HG02610 (cell line): ENCODE measurements around the gene SEMA3G.

ENCODE experiments used
- ATAC-seq: cut with Tn5 transposase; IDR thresholded peaks from one replicate; pipeline ENCODE4 v1.9.1; 2021; ENCODE audit warnings: mild to moderate bottlenecking, moderate library complexity; ENCODE audit not compliant: unreplicated experiment

SEMA3G gene

DNA sequence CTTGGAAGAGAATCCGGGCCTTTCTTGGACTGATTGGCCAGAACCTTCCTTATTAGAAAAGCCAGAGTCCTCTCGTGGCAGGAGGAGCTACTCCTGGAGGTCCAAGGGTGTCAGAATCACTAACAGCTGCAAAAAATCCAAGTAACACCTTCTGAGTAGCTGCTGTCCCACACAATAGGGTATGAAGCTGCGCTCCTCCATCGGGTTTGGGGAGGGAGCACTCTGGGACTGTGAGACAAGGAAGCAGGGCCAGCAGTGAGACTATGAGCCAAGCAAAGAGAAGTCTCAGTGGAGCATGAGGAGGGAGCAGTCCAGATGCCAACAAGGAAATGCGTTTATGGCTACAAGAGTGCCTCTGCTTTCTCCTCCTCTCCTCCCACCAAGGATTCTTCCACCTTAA lies 21.7 kb downstream of the SEMA3G start:
- no peak for ATAC-seq

DNA sequence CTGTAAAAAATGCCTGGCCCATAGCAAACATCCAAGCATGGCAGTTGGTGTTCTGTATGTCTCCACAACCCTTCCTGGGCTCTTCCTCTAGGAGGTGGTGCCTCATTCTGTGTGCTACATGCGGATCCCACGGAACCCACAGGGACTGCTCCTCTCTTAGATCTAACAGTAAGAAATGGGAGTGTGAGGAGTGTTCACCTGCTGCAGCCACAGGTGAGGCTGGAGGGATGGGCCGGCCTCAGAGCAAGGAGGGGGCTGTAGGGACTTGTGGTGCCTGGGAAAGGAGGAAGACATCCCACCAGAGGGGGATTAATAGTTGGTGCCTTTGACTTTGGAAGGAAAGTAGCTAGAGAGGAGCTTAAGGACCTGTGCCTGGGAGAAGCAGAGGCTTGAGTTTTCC lies 22.2 kb downstream of the SEMA3G start:
- ATAC-seq, result no peak

DNA sequence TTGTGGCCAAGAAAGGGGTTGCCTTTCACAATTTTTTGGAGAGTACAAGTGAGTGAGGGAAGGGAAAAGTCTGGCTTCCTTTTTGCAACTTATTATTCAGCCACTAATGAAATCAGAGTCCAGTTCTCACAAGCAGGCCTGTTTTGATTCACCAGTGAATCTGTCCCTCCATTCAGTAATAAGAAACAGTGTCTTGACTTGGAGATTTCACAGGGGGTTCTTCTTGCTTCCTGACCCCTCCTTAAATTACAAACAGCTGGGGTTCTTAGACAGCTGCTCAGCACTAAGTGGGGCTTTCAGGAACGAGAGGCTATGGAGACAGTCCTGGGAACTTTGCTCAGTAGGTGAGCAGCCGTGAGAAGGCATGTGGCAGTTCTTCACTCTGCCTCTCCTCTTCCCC lies 24.5 kb downstream of the SEMA3G start:
- no peak for ATAC-seq

DNA sequence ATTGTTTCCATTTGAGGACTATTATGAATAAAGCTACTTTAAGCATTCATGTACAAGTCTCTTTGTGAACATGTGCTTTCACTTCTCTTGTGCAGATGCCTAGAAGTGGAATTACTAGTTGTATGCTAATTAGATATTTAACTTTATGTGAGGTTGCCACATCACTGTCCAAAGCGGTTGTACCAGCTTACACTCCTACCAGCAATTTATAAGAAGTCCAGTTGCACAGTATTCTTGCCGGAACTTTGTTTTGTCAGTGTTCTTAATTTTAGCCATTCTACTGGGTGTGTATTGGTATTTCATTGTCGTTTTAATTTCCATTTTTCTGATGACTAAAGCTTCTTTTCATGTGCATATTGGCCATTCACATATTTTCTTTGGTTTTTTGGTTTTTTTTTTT lies 29.1 kb downstream of the SEMA3G start:
- ATAC-seq, result no peak

DNA sequence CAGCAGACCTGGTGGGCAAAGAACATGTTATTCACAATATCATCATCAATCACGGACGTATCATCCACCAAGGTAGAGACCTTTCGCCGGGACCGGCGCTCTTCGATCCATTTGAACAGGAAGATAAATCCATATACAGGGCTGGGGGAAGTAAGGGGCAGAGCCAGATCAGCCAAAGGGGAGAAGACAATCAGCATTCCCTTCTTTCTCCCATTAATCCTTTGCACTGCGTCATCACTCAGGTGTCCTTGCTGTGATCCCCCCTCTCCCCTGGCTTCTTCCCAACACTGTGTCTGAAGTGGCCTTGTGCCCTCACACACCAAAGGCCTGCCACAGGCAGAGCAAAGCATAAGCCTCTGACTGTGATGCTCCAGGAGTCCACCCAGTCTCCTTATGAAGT lies 36.4 kb downstream of the SEMA3G start:
- ATAC-seq, result no peak

DNA sequence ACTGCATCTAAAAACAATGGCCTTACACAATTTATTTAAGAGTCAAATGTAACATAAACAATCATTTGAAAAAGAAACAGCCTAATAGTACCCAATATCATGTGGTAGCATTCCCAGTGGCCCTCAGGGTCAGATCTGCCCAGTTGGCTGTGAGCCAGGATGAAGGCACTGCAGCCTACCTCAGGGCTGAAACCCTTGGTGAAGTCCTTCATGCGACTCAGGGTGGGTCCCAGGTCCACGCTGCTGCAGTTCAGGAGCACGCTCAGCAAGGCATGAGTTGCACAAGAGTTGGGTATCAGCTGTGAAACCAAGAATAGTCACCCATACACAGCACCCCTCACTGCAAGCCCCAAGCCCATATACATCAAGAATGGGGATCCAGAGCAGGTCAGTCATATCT lies 37.1 kb downstream of the SEMA3G start:
- no peak for ATAC-seq

DNA sequence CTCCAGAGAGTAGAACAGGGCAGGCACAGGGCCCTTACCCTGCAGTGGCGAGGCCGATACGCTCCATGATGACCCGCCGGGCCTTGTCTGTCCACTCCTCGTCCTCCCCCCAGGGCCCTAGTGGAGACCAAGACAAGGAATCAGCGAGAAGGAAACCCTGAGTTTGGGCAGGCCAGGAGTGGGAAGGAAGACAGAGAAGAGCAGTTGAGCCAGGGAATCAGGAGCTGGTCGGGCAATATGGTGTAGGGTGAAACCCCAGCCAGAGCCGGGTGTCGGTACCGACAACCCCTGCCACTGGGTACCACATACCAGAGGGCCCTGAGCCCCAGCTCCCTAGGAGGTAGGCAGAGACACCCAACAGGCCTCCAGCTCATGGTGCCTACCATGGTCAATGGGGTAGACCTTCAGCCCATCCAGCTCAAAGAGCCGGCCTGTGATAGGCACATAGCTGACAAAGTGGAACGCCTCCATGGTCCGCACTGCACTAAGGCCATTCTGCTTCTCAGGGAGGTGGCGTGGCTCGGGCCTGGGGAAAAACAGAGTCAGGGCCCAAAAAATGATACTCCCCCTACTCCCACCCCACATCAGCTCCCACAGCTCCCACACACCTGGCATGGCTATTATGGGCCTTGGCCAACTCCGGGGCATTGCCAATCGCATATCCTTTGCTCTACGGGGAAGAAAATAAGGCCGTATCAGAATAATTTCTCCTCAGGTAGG lies 38.0 kb downstream of the SEMA3G start:
- no peak for ATAC-seq

DNA sequence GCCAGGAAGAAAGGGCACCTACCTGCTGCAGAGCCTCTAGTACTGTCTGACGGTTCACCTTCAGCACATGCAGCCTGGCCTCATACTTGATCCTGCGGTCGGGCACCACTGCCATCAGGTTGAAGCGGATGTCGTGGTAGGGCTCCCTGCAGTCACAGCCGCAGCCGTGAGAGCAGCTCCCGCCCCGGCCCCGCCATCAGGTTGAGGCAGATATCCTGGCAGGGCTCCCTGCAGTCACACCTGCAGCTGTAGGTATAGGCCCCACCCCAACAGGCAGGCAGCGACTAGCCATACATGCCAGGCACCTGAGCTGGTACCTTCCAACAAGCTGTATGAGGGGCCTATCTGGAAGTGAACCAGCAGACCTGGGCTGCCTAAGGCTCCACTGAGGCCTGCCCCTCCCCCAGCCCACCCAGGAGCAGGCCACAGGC lies 38.7 kb downstream of the SEMA3G start:
- no peak for ATAC-seq

DNA sequence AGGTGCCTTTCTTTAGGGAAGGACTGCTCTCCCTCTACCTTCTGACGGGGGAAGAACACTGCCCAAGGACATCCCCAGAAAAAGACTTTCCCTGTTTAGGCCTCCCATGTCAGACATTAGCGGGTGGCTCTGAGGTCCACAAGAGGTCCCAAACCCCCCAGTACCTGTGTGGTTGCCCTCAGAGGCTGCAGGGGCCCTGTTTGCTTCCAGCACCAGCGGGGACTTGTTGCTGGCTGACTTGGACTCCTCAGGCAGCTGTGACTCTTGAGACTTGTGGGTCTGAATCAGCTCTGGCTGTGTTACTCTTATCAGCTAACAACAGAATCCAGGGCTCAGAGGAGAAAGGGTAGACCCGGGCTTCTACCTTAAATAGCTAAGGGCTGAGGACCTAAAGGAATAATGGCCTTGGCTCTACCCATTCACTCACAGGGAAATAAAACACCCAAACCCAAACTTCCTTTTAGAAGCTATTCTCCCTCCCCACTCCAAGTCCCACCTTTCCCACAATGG lies 39.2 kb downstream of the SEMA3G start:
- ATAC-seq, result no peak

DNA sequence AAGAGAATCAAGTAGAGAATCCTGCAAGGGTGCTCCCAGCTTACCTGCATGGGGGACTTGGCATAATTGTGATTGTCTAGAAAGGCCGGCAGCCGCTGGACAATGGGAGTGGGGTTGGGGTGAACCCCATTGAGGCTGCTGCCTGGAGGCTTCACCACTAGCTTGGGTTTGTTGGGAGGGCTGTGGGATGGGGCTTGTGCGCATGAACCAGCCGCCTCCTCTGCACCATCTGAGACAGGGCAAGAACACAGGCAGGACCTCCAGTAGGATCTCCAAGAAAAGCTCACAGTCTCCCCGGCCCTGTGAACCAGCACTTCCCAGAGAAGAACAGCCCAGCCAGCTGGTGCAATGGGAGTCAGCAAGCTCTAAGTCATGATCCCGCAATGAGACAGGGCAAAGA lies 39.8 kb downstream of the SEMA3G start:
- no peak for ATAC-seq

DNA sequence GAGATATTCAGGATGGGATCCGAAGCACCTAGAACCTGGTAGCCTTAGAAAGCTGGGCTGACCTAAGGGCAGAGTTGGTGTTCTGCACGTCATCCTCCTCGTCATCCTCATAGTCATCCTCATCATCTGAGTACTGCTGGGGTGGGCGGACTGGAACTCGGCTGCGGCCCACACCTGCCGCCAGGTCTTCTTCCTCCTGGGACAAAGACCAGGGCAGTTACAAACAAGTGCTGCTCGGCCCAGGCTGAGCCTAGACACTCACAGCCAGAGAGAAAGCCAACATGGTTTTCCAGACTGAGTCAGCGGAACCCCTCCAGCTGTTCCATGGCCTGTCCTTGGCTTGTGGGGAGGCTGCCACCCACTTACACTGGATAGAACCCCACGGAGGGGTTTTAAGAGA lies 40.5 kb downstream of the SEMA3G start:
- no peak for ATAC-seq

DNA sequence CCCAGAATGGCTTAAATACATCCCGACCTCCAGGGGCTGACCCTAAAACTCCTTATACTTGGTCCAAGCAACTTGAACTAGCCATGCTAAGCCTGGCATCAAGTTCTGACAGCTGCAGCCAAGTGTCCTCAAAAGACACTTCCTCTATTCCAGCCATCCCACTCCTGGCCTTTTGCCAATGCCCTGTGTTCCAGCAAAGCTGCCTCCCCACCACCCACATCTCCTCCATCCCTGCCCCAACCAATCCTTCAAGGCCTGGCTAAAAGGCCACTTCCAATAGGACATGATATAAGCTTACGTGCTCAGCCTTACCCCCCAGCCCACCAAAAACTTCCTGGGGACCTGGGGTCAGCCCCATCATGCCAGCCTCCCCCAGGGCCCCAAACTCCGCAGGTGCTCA lies 40.9 kb downstream of the SEMA3G start:
- no peak for ATAC-seq

DNA sequence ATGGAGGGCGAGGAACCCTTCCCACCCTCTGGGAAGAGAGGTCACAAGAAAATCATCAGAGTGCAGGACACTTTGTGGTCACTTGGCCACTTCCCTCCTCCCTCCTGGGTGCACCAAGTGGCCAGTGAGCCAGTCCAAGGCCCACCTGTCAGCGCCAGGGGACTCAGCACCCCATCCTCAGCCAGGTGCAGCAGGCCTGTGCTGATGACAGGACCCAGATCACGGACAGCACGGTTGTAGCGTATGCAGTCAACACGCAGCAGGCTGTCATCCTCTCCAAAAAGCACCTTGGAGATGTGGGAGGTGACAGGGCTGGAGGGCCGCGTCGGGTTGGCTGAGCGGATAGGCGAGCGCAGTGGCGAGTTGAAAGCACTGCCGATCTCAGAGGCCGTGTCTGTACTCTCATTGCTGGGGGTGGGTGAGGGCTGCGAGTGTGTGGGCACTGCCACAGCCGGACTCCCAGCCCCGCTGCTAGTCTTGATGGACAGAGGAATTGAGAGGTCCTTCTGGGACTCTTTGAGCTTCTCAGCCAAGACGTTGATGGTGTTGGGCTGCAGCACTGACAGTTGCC lies 41.5 kb downstream of the SEMA3G start:
- ATAC-seq, result no peak

DNA sequence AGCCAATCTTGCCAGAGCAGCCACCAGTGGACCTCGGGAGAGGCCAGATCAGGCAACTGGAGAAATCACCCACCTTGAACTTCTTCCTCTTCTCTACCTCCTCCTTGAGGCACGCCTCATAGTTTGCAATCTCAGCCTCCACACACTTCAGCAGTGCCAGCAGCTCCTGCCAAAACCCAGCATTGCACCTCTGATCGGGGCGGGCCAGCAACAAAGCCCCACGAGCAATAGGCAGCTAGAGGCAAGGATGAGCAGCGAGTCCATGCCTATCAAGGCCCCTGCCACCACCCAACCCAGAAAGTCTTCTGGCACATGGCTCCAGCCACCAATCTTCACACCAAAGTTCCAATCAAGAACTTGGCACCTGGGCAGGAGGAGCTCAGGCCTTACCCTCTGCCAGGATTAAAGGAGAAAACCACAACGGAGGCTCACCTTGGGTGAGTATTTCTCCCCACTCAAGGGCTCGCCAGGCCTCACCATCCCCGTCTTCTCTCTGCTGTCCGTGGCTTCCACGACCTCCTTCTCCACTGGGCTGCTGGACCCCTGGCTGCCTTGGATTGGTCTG lies 42.1 kb downstream of the SEMA3G start:
- ATAC-seq, result no peak

DNA sequence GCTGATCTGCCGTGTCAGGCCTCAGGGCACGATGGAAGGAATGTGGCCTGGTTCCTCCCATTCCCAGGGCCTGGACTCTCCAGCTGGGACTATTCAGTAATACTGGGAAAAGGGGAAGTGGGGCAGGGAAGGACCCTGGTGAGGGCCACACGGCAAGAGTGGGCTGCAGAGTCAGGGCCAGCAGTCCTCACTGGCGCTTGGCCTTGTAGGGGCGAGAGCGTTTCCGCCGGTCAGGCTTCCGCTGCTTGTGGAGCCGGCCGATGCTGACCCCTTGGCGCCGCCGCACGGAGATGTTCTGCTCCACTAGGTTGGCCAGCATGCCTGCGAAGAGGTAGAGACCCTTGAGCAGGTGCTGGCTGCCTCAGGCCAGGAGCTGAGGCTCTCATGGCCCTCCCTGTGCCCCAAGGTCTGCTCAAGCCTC lies 42.8 kb downstream of the SEMA3G start:
- ATAC-seq, result no peak

DNA sequence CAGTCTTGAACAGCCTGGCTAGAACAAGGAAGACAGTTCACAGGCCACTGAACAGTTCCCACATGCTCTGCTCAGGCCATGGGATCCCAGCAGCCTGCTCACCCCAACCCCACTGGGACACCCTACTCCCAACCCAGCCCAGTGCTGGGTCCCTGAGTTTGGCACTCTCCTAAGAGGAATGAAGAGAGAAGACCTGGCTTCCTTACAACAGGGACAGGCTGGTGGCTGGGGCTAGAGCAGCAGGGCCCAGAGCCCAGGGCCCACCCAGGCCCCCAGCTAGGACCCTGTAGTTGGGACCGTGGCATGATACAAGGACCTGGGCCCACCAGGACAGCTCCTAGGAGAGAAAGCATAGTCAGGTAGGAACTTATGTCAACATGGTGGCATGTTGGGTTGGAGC lies 43.4 kb downstream of the SEMA3G start:
- ATAC-seq, result no peak

DNA sequence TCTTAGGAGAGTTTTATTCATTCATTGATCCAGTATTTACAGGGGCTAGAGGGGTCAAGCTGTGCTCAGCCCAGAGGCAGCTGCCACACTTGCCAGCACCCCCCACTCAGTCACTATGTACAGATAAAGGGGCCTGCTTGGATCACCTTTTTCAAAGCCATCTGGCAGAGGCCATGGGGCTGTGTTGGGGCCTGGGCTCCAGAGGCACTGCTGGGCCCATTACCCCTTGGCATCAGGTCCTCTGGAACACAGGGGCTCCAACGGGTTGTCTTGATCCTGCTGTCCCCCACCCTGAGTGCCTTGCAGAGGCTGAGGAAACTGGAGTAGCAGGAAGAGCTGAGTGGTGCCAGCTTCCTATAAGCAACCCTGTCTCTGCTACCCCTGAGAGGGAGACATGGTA lies 43.9 kb downstream of the SEMA3G start:
- ATAC-seq, result no peak

DNA sequence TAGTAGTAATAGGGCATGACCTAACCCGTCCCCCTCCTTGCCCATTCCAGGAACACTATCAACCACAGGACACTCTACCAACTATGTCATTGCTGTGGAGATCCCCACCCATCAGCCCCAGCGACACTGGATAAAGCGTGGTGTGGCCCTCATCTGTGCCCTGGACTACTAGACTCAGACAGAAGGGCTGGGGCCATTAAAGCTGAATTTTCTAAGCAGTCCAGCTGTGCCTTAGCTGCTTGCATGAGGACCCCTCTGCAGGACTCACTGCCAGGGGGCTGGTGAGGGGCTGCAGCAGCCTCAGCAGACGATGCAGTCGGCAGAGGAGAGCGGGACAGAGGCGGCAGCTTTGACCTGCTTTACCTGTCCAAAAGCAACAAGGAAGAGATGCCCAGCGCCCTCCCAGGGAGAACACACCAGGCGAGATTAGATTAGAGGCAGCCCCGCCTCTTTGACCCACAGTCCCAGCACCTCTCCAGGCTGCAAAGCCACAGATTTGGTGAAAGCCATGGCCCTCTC lies 44.6 kb downstream of the SEMA3G start:
- no peak for ATAC-seq

DNA sequence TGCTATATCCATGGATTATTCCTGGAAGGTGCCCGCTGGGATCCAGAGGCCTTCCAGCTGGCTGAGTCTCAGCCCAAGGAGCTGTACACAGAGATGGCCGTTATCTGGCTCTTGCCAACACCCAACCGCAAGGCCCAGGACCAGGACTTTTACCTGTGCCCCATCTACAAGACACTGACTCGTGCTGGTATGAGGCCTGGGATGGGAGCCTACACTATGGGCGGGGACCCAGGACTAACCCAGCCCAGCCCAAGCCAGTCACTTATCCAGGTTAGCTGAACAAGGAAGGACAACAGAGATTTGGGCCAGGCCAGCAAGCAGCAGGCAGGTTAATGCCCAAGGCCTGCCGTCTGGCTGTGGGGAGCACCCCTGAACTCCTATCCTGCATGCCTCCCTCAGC lies 45.3 kb downstream of the SEMA3G start:
- ATAC-seq, result no peak

DNA sequence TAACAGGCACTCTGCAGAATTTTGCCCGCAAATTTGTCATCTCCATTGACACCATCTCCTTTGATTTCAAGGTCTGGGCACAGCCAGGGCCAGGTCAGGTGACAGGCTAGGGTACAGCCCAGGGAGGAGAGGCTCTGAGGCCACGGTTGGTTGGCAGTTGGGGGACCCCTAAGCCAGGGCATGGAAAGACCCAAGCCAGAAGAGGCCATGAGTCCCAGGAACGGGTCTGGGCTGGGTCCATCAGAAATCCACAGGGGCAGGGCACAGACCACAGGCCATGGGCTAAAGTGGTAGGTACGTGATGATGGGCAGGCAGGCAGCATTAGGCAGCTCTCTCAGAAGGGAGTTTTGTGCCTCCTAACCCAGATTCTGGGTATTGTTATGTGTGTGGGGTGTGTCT lies 45.8 kb downstream of the SEMA3G start:
- no peak for ATAC-seq

DNA sequence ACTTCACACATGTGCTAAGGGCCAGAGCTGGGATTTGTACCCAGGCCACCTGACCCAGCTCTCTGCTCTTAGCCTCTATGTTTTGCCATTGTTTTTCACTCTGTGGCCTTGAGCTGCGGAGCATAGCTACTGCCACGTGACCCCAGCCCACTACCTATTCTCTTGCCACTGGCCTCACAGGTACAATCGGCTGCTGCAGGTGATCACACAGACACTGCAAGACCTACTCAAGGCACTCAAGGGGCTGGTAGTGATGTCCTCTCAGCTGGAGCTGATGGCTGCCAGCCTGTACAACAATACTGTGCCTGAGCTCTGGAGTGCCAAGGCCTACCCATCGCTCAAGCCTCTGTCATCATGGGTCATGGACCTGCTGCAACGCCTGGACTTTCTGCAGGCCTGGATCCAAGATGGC lies 46.2 kb downstream of the SEMA3G start:
- no peak for ATAC-seq

DNA sequence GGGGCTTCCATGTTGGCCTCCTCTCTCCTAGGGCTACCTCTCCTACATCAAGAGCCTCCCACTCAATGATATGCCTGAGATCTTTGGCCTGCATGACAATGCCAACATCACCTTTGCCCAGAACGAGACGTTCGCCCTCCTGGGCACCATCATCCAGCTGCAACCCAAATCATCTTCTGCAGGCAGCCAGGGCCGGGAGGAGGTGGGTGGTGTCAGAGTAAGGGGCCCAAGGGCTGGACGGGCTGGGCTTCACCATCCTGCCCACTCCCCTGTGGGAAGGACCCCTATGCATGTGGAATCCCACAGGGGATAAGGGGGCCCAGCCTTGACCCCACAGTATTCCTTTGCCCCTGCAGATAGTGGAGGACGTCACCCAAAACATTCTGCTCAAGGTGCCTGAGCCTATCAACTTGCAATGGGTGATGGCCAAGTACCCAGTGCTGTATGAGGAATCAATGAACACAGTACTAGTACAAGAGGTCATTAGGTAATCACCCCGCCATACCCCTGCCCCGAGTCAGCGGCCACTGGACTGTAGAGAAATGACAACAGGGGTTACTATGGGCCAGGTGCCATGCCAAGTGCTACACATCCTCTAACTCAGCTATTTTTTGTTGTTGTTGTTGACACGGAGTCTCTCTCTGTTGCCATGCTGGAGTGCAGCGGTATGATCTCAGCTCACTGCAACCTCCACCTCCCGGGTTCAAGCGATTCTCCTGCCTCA lies 47.1 kb downstream of the SEMA3G start:
- no peak for ATAC-seq
